Thyroid gland (tissue), 4 donors: ENCODE results near the gene CTLA4. TPM values are rescaled to one million over a fixed set of nuclear protein-coding genes. Genes with fewer than 3 reads are reported as not detected.

Source experiments
- DNase-seq, 2 donors: peaks; one replicate each; pipeline ENCODE4 v3.0.0-alpha.2; 2019
- H3K27ac ChIP-seq, 3 donors: fragments of 200-600 bp; sonication (generic); 1 replicate in 2 of 3; 2 replicates in 1 of 3; pipeline ENCODE4 v1.5.1; 2016 to 2019; ENCODE audit warnings: mild to moderate bottlenecking in 1 of 3, moderate library complexity in 1 of 3
- H3K27me3 ChIP-seq: fragments of 200-600 bp; sonication (generic); one replicate; pipeline ENCODE4 v1.5.1; 2019
- H3K36me3 ChIP-seq, 2 donors: fragments of 200-600 bp; sonication (generic); one replicate each; pipeline ENCODE4 v1.5.1; 2016 to 2019
- H3K4me1 ChIP-seq, 2 donors: fragments of 200-600 bp; sonication (generic); one replicate each; pipeline ENCODE4 v1.5.1; 2017 to 2019
- H3K4me3 ChIP-seq, 3 donors: fragments of 200-600 bp; sonication (generic); replicated peaks in 1 of 3; 1 replicate in 2 of 3; 2 replicates in 1 of 3; pipeline ENCODE4 v1.5.1; 2016; ENCODE audit warnings: mild to moderate bottlenecking in 1 of 3
- H3K9me3 ChIP-seq: fragments of 200-600 bp; sonication (generic); one replicate; pipeline ENCODE4 v1.5.1; 2017
- POLR2A ChIP-seq, 2 donors: fragments of 450-650 bp; IDR thresholded peaks; one replicate each; pipeline ENCODE4 v1.6.1; 2017; ENCODE audit warnings: antibody characterized with exemption in 2 of 2, mild to moderate bottlenecking in 2 of 2, moderate library complexity in 1 of 2
- WGBS, 2 donors: methylation state at CpG; one replicate each; pipeline ENCODE4 v1.1.5; 2017; 5-methylcytosine and 5-hydroxymethylcytosine counted together
- intact Hi-C: fragments of 100-400 bp; cut with DNase I; formaldehyde crosslinking; loops from one replicate; pipeline ENCODE4 v1.15.1; 2023
- total RNA-seq, 4 donors: library from RNA; depleted of rRNA; stranded (reverse); fragments of >200 nt; gene quantifications; one replicate each; pipeline ENCODE4 v1.2.3, GENCODE V29; 2016
- TF ChIP-seq, protein P1 (sequence below), 6 experiments: fragments of 200-600 bp in 3 of 6; fragments of 450-650 bp in 3 of 6; sonication (generic) in 3 of 6; IDR thresholded peaks; one replicate each; pipeline ENCODE4 v1.5.1; 2016 to 2019; ENCODE audit warnings: antibody characterized with exemption in 6 of 6, mild to moderate bottlenecking in 2 of 6, inconsistent platforms in 1 of 6, moderate library complexity in 1 of 6

Gene CTLA4
- total RNA-seq, 4 donors from 2014 or later: 0.33 to 1.5 TPM; not detected in 2

GRCh38 chr2:203894262-203894661 is 26.7 kb downstream of the CTLA4 start:
- no peak for DNase-seq
- TF ChIP-seq, protein P1, sequence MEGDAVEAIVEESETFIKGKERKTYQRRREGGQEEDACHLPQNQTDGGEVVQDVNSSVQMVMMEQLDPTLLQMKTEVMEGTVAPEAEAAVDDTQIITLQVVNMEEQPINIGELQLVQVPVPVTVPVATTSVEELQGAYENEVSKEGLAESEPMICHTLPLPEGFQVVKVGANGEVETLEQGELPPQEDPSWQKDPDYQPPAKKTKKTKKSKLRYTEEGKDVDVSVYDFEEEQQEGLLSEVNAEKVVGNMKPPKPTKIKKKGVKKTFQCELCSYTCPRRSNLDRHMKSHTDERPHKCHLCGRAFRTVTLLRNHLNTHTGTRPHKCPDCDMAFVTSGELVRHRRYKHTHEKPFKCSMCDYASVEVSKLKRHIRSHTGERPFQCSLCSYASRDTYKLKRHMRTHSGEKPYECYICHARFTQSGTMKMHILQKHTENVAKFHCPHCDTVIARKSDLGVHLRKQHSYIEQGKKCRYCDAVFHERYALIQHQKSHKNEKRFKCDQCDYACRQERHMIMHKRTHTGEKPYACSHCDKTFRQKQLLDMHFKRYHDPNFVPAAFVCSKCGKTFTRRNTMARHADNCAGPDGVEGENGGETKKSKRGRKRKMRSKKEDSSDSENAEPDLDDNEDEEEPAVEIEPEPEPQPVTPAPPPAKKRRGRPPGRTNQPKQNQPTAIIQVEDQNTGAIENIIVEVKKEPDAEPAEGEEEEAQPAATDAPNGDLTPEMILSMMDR (IDR thresholded peaks at IDR 0.05): no peak
- no peak for TF ChIP-seq POLR2A (IDR thresholded peaks at IDR 0.05)
- no peaks in the 10 kb centered on the region for H3K27me3 ChIP-seq
- no peak overlapping the region for H3K4me3 ChIP-seq
- H3K36me3 ChIP-seq: no peaks in the 10 kb centered on the region
- H3K9me3 ChIP-seq: no peaks in the 10 kb centered on the region
- WGBS, 2 donors: 80 to 94% methylated on average over 1 of the region's 1 CpG
- no peak overlapping the region for H3K27ac ChIP-seq
- intact Hi-C loops: no loop called here
- no peaks in the 10 kb centered on the region for H3K4me1 ChIP-seq

DNA sequence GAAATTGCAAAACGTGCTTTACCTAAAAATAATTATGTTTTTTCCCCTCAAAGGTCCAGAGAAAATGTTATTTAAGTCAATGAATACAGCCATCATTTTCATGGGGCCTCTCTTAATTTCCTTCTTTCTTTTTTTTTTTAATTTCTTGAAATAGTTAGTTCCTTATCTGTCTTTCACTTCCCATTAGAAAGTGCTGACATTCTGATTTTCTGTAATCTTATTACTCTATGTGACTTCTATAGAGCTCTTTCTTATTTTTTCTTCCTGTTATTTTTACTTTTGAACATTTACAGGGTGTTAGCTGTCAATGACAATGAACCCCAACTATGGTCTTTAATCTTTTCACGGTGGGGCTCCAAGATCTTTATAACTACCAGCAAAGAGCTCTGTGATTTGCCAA is 30.0 kb downstream of the CTLA4 start:
- WGBS, 2 donors: 72 to 73% methylated on average over 2 of the region's 2 CpGs
- no peak overlapping the region for H3K27ac ChIP-seq

GRCh38 chr2:203898657-203899056 is 31.1 kb downstream of the CTLA4 start:
- intact Hi-C loops: no loop called here
- no peak overlapping the region for H3K27ac ChIP-seq

More for the DNA sequence above, 30.0 kb downstream of the CTLA4 start:
- no peak for DNase-seq
- no peak for TF ChIP-seq POLR2A (IDR thresholded peaks at IDR 0.05)
- TF ChIP-seq, protein P1 (IDR thresholded peaks at IDR 0.05): no peak
- intact Hi-C loops: no loop called here
- no peaks in the 10 kb centered on the region for H3K4me1 ChIP-seq
- no peak overlapping the region for H3K4me3 ChIP-seq
- H3K36me3 ChIP-seq: no peaks in the 10 kb centered on the region
- H3K27me3 ChIP-seq: no peaks in the 10 kb centered on the region
- H3K9me3 ChIP-seq: no peaks in the 10 kb centered on the region

DNA sequence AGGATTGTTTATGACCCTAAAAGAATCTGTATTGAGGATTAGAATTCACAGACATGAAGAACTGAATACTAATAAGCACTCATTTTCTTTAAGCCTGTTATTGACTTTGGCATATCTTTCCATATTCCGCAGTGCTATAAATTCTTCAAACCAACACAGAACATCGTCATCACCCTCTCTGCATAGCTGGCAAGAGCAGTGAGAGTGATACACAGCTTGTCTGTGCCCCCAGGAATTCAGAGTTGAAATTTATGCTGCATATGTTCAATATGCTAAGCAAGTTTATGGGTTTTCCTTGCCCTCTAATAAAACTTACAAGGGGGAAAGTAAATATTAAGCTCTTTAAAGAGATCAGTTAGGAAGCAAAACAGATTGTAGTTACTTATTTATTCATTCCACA is 32.7 kb downstream of the CTLA4 start:
- H3K9me3 ChIP-seq: no peaks in the 10 kb centered on the region
- no peaks in the 10 kb centered on the region for H3K27me3 ChIP-seq
- intact Hi-C loops: no loop called here
- H3K4me1 ChIP-seq: no peaks in the 10 kb centered on the region
- DNase-seq: no peak
- TF ChIP-seq, protein P1 (IDR thresholded peaks at IDR 0.05): no peak
- no peak for TF ChIP-seq POLR2A (IDR thresholded peaks at IDR 0.05)
- no peaks in the 10 kb centered on the region for H3K36me3 ChIP-seq
- H3K27ac ChIP-seq: no peak overlapping the region
- H3K4me3 ChIP-seq: no peak overlapping the region
- 74 to 85% methylated on average over 2 of the region's 2 CpGs for WGBS, 2 donors

More at GRCh38 chr2:203898657-203899056, 31.1 kb downstream of the CTLA4 start:
- 70 to 82% methylated on average over 2 of the region's 2 CpGs for WGBS, 2 donors
- Histone ChIP-seq H3K4me3 (no peak overlapping the region), H3K9me3 (no peaks in the 10 kb centered on the region), H3K27me3 (no peaks in the 10 kb centered on the region), H3K4me1 (no peaks in the 10 kb centered on the region), H3K36me3 (no peaks in the 10 kb centered on the region)
- DNase-seq: no peak
- TF ChIP-seq POLR2A (IDR thresholded peaks at IDR 0.05): no peak
- TF ChIP-seq, protein P1 (IDR thresholded peaks at IDR 0.05): no peak

DNA sequence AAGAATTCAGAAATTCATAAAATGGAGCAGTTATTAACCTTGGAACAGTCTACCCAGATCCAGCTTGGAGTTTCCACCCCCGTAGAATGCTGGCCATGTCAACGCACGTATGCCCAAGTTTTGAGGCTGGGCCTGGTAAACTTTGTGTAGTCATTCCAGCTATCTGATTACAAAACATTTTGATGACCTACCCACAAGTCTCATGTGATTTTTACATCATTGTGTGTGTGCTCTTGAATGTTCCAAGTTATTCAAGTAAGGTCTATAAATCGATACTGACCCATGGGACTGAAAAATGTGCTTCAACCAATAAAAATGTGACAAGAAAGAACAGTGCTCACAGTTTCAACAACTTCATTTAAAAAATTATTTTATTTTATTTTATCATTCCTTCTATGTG is 36.5 kb downstream of the CTLA4 start:
- intact Hi-C loops: no loop called here
- 90 to 91% methylated on average over 4 of the region's 4 CpGs for WGBS, 2 donors
- no peak for DNase-seq
- no peaks in the 10 kb centered on the region for H3K27me3 ChIP-seq
- H3K9me3 ChIP-seq: no peaks in the 10 kb centered on the region
- H3K27ac ChIP-seq: no peak overlapping the region
- no peak overlapping the region for H3K4me3 ChIP-seq
- H3K4me1 ChIP-seq: no peaks in the 10 kb centered on the region
- TF ChIP-seq, protein P1 (IDR thresholded peaks at IDR 0.05): no peak
- TF ChIP-seq POLR2A (IDR thresholded peaks at IDR 0.05): no peak
- no peaks in the 10 kb centered on the region for H3K36me3 ChIP-seq
